Adrenal gland (tissue), 12 donors: ENCODE data around the gene XKR7. TPM values are rescaled to one million over a fixed set of nuclear protein-coding genes. Genes with fewer than 3 reads are reported as not detected.

Experiments
- DNase-seq, 7 donors: peaks; one replicate each; pipeline ENCODE4 v3.0.0-alpha.2; 2019 to 2020
- H3K27ac ChIP-seq, 5 donors: fragments of 200-600 bp; sonication (generic) in 4 of 5; 1 replicate in 3 of 5; 2 replicates in 2 of 5; pipeline versions ENCODE4 v1.5.1 to v1.8.0; 2016 to 2020; ENCODE audit warnings: mild to moderate bottlenecking in 1 of 5
- H3K27me3 ChIP-seq: fragments of 200-600 bp; 2 replicates; pipeline ENCODE4 v1.8.0; 2021
- H3K36me3 ChIP-seq, 2 donors: fragments of 200-600 bp; replicated peaks in 1 of 2; 1 replicate in 1 of 2; 2 replicates in 1 of 2; pipeline versions ENCODE4 v1.5.1 to v1.8.0; 2018 to 2022
- H3K4me1 ChIP-seq, 2 donors: fragments of 200-600 bp; replicated peaks in 1 of 2; 1 replicate in 1 of 2; 2 replicates in 1 of 2; pipeline versions ENCODE4 v1.5.1 to v1.8.0; 2018 to 2021
- H3K4me3 ChIP-seq, 4 donors: fragments of 200-600 bp; sonication (generic) in 3 of 4; one replicate each; pipeline ENCODE4 v1.5.1; 2016 to 2018
- H3K9me3 ChIP-seq, 3 donors: fragments of 200-600 bp; sonication (generic) in 1 of 3; replicated peaks in 1 of 3; 1 replicate in 2 of 3; 2 replicates in 1 of 3; pipeline versions ENCODE4 v1.5.1 to v1.8.0; 2016 to 2021
- CTCF ChIP-seq, 6 experiments: fragments of 450-650 bp in 4 of 6; fragments of 200-600 bp in 2 of 6; sonication (generic) in 1 of 6; IDR thresholded peaks; 1 replicate in 5 of 6; 2 replicates in 1 of 6; pipeline versions ENCODE4 v1.5.1 to v1.8.0; 2016 to 2021; ENCODE audit warnings: antibody characterized with exemption in 6 of 6, mild to moderate bottlenecking in 2 of 6, moderate library complexity in 1 of 6
- POLR2A ChIP-seq, 2 donors: fragments of 450-650 bp; IDR thresholded peaks; one replicate each; pipeline ENCODE4 v1.6.1; 2017; ENCODE audit warnings: antibody characterized with exemption in 2 of 2, mild to moderate bottlenecking in 2 of 2, moderate library complexity in 1 of 2
- WGBS, 4 donors: extraction: QIAGEN DNeasy Blood & Tissue Kit in 2 of 4; methylation state at CpG; one replicate each; pipeline versions ENCODE4 v1.1.5 to v1.1.7; 2013 to 2017; 5-methylcytosine and 5-hydroxymethylcytosine counted together
- intact Hi-C, 2 donors: fragments of 100-400 bp; cut with DNase I; formaldehyde crosslinking; loops; one replicate each; pipeline versions ENCODE4 v1.14.1 to v1.15.0; 2022 to 2023
- polyA plus RNA-seq, 3 donors: library from polyadenylated mRNA; stranded (reverse); fragments of 200-250 nt in 2 of 3; fragments of 350-450 nt in 1 of 3; fragmentation: Illumina TruSeq in 1 of 3; extraction: RNeasy Lipid Tissue Mini Kit (QIAGEN cat#74804) in 1 of 3; gene quantifications; one replicate each; pipeline ENCODE4 v1.2.3, GENCODE V29; 2013 to 2014
- total RNA-seq, 9 donors: library from RNA; depleted of rRNA in 4 of 9; stranded (reverse); fragments of >200 nt in 4 of 9; fragments of 120-200 nt in 1 of 9; fragmentation: NEBNext Ultra II Directional in 1 of 9; extraction: Animal tissue kit (Norgen Biotek cat#: 25700) in 1 of 9; gene quantifications; one replicate each; pipeline versions ENCODE4 v1.1.0 to v1.2.4, GENCODE V29; 2013 to 2023
- donor health status: healthy with polysubstance abuse.
- donor health status: Bipolar disorder and iron deficiency.
- donor health status: DM: yes; HTN: yes; CAD: no.
- donor health status: DM: no; HTN: no; CAD: no.
- donor health status: DM: no; HTN: no; CAD: no.
- donor health status: DM: yes; HTN: yes; CAD: no.

Gene XKR7
- total and polyA plus RNA-seq, 12 donors = 0.04 to 0.56 (median 0.30) TPM; not detected in 4

DNA sequence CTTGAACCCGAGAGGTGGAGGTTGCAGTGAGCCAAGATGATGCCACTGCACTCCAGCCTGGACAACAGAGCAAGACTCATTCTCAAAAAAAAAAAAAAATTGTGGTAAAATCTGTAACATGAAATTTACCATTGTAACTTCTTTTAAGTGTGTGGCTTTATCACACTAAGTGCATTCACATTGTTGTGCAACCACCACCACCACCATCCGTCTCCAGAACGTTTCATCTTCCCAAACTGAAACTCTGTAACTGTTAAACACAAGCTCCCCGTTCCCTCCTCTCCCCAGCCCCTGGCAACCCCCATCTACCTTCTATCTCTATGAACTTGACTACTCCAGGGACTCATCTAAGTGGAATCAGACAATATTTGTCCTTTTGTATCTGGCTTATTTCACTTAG is 45.8 kb upstream of the XKR7 start:
- no peaks in the 10 kb centered on the region for H3K27me3 ChIP-seq
- intact Hi-C loops = no loop called here

DNA sequence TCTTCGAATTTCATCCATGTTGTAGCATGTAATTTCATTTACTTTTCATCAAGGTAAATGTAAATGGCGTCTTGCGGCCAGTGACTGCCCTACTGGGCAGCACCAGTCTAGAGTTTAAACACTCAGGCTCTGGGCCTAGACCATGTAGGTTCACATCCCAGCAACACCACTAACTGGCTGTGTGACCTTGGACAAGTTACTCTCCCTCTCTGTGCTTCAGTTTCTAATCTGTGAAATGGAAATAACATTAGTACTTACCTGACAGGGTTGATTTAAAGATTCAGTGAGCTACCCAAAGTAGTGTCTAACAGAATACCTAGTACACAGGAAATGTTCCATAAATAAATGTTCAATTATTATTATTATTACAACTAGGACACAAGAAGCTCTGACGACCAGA is 45.4 kb upstream of the XKR7 start:
- Histone ChIP-seq H3K27ac (no peak overlapping the region), H3K4me1 (no peaks in the 10 kb centered on the region), H3K9me3 (no peaks in the 10 kb centered on the region), H3K36me3 (no peaks in the 10 kb centered on the region), H3K4me3 (no peak overlapping the region), H3K27me3 (no peaks in the 10 kb centered on the region)
- 70 to 83% (median 78%) methylated on average over 4 of the region's 4 CpGs for WGBS, 4 donors
- DNase-seq = no peak
- TF ChIP-seq POLR2A (IDR thresholded peaks at IDR 0.05) (no peak), CTCF (IDR thresholded peaks at IDR 0.05) (no peak)
- intact Hi-C loops = no loop called here

More for the DNA sequence above, 45.8 kb upstream of the XKR7 start:
- no peaks in the 10 kb centered on the region for H3K36me3 ChIP-seq
- no peak overlapping the region for H3K27ac ChIP-seq
- H3K4me3 ChIP-seq = no peak overlapping the region
- no peak for TF ChIP-seq POLR2A (IDR thresholded peaks at IDR 0.05)
- TF ChIP-seq CTCF (IDR thresholded peaks at IDR 0.05) = no peak
- H3K4me1 ChIP-seq = no peaks in the 10 kb centered on the region
- 66 to 80% (median 68%) methylated on average over 4 of the region's 4 CpGs for WGBS, 4 donors
- DNase-seq = no peak
- H3K9me3 ChIP-seq = no peaks in the 10 kb centered on the region

DNA sequence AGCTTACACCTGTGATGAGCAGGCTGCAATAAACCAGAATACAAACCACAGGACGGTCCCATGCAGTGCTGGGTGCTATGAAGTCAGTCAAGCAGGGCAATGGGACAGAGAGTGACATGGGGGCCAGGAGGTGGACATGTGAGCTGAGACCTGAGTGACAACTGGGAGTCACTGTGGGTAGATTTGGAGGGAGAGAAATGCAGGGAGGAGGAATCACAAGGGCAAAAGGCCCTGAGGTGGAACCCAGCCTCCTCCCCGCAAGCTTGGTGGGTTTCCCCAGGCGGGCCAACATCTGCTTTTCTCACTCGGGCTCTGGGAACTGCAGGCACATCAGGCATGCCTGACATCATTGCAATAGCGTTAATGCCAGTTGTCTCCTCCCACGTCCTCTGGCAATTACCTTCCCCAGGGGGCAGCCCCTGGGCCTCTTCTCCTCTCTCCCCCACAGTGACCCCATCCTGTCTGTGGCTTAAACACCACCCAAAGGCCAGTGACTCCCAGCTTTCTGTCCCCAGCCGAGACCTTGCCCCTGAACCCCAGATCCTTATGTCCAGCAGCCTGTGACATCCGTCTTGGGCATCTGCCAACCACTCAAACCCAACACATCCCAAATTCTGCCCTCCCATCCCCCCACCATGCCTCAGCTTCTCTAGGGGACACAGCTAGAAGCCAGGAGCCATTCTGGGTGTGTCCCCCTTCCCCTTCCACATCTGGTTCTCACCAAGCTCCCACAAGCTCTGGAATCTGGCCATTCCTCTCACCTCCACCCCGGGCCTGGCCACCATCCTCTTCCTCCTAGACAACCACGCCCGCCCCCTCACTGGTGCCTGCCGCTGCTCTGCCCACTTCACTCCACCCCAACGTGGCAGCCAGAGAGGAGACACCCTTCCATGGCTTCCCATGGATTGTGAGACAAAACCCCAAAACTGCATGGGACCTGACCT is 44.3 kb upstream of the XKR7 start:
- DNase-seq = no peak
- Histone ChIP-seq H3K27me3 (no peaks in the 10 kb centered on the region), H3K4me1 (no peaks in the 10 kb centered on the region), H3K27ac (no peak overlapping the region), H3K4me3 (no peak overlapping the region), H3K9me3 (no peaks in the 10 kb centered on the region), H3K36me3 (no peaks in the 10 kb centered on the region)
- 62 to 70% (median 64%) methylated on average over 10 to 13 of the region's 13 CpGs for WGBS, 4 donors
- intact Hi-C loops = no loop called here
- TF ChIP-seq CTCF (IDR thresholded peaks at IDR 0.05) (no peak), POLR2A (IDR thresholded peaks at IDR 0.05) (no peak)

DNA sequence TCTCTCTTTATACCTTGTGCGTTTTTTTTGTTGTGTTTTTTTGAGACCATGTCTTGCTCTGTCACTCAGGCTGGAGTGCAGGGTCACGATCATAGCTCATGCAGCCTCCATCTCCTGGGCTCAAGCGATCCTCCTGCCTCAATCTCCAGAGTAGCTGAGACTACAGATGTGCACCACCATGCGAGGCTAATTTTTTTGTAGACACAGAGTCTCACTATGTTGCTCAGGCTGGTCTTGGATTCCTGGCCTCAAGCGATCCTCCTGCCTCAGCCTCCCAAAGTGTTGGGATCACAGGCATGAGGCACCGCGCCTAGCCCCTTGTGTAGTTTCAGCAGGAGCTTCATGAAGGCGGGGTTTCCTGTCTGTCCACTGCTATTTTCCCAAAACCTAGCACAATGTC is 43.4 kb upstream of the XKR7 start:
- Histone ChIP-seq H3K9me3 (no peaks in the 10 kb centered on the region), H3K36me3 (no peaks in the 10 kb centered on the region), H3K27ac (no peak overlapping the region), H3K4me3 (no peak overlapping the region), H3K27me3 (no peaks in the 10 kb centered on the region), H3K4me1 (no peaks in the 10 kb centered on the region)
- 88 to 94% (median 92%) methylated on average over 8 of the region's 8 CpGs for WGBS, 4 donors
- intact Hi-C loops = no loop called here
- DNase-seq = no peak
- no peak for TF ChIP-seq CTCF (IDR thresholded peaks at IDR 0.05)
- no peak for TF ChIP-seq POLR2A (IDR thresholded peaks at IDR 0.05)
